ENCODE results near the gene TSC2.
A peak's percentile ranks its signal among the peaks of the same experiment; 100 is the strongest.

Gene TSC2

GRCh38 chr16:2024032-2024420, 23.8 kb upstream of the TSC2 start:
- no peak for DNase-seq
- no peaks in the 10 kb centered on the region for H3K36me3 ChIP-seq (ENCODE audit: control insufficient read depth, insufficient read depth, low read length)
- H3K27ac ChIP-seq (ENCODE audit: insufficient read depth, low read length, poor library complexity, severe bottlenecking), result no peak overlapping the region
- no peak overlapping the region for H3K4me3 ChIP-seq (ENCODE audit: insufficient read depth, low read depth, low read length, poor library complexity, severe bottlenecking)
- peaks cover 20% of the 10 kb centered on the region for H3K27me3 ChIP-seq (replicated peaks; ENCODE audit: control insufficient read depth, insufficient read depth, low read length, poor library complexity, severe bottlenecking)
- no peaks in the 10 kb centered on the region for H3K9me3 ChIP-seq (ENCODE audit: control insufficient read depth, low read length)
- H3K4me1 ChIP-seq (ENCODE audit: control insufficient read depth, insufficient read depth, low read length, poor library complexity, severe bottlenecking), result peaks cover 29% of the 10 kb centered on the region

GRCh38 chr16:2025251-2025650, 22.5 kb upstream of the TSC2 start:
- DNase-seq, result no peak
- Histone ChIP-seq H3K4me1 (ENCODE audit: control insufficient read depth, insufficient read depth, low read length, poor library complexity, severe bottlenecking) (peaks cover 24% of the 10 kb centered on the region), H3K27ac (ENCODE audit: insufficient read depth, low read length, poor library complexity, severe bottlenecking) (no peak overlapping the region), H3K36me3 (ENCODE audit: control insufficient read depth, insufficient read depth, low read length) (no peaks in the 10 kb centered on the region), H3K27me3 (replicated peaks; ENCODE audit: control insufficient read depth, insufficient read depth, low read length, poor library complexity, severe bottlenecking) (peaks cover 14% of the 10 kb centered on the region), H3K9me3 (ENCODE audit: control insufficient read depth, low read length) (no peaks in the 10 kb centered on the region), H3K4me3 (ENCODE audit: insufficient read depth, low read depth, low read length, poor library complexity, severe bottlenecking) (no peak overlapping the region)

- no peak for DNase-seq
- no peak overlapping the region for H3K27ac ChIP-seq (ENCODE audit: insufficient read depth, low read length, poor library complexity, severe bottlenecking)
- H3K4me3 ChIP-seq (ENCODE audit: insufficient read depth, low read depth, low read length, poor library complexity, severe bottlenecking), result no peak overlapping the region
- H3K36me3 ChIP-seq (ENCODE audit: control insufficient read depth, insufficient read depth, low read length), result no peaks in the 10 kb centered on the region
- H3K4me1 ChIP-seq (ENCODE audit: control insufficient read depth, insufficient read depth, low read length, poor library complexity, severe bottlenecking), result peaks cover 19% of the 10 kb centered on the region
- peaks cover 7% of the 10 kb centered on the region for H3K27me3 ChIP-seq (replicated peaks; ENCODE audit: control insufficient read depth, insufficient read depth, low read length, poor library complexity, severe bottlenecking)
- no peaks in the 10 kb centered on the region for H3K9me3 ChIP-seq (ENCODE audit: control insufficient read depth, low read length)
Observed at GRCh38 chr16:2025878-2026460, 21.8 kb upstream of the TSC2 start.

- peaks cover 19% of the 10 kb centered on the region for H3K4me1 ChIP-seq (ENCODE audit: control insufficient read depth, insufficient read depth, low read length, poor library complexity, severe bottlenecking)
Observed at GRCh38 chr16:2026461-2027023, 21.2 kb upstream of the TSC2 start, which contains the start of gene NHERF2. NHERF2 (plus strand) TSS chr16:2026902; CDS start chr16:2027006, 104 bp downstream.

GRCh38 chr16:2027024-2028010, 20.5 kb upstream of the TSC2 start:
- no peaks in the 10 kb centered on the region for H3K36me3 ChIP-seq (ENCODE audit: control insufficient read depth, insufficient read depth, low read length)
- peak overlapping the region; percentile 50 for H3K4me3 ChIP-seq (ENCODE audit: insufficient read depth, low read depth, low read length, poor library complexity, severe bottlenecking)
- peaks cover 2% of the 10 kb centered on the region for H3K27me3 ChIP-seq (replicated peaks; ENCODE audit: control insufficient read depth, insufficient read depth, low read length, poor library complexity, severe bottlenecking)
- peaks cover 19% of the 10 kb centered on the region for H3K4me1 ChIP-seq (ENCODE audit: control insufficient read depth, insufficient read depth, low read length, poor library complexity, severe bottlenecking)
- H3K9me3 ChIP-seq (ENCODE audit: control insufficient read depth, low read length), result no peaks in the 10 kb centered on the region
- no peak for DNase-seq
- H3K27ac ChIP-seq (ENCODE audit: insufficient read depth, low read length, poor library complexity, severe bottlenecking), result no peak overlapping the region

More at GRCh38 chr16:2026461-2027023, 21.2 kb upstream of the TSC2 start, which contains the start of gene NHERF2:
- Histone ChIP-seq H3K27ac (ENCODE audit: insufficient read depth, low read length, poor library complexity, severe bottlenecking) (no peak within 1 kb of the TSS), H3K9me3 (ENCODE audit: control insufficient read depth, low read length) (no peaks in the 10 kb centered on the region), H3K27me3 (replicated peaks; ENCODE audit: control insufficient read depth, insufficient read depth, low read length, poor library complexity, severe bottlenecking) (peaks cover 6% of the 10 kb centered on the region), H3K36me3 (ENCODE audit: control insufficient read depth, insufficient read depth, low read length) (no peaks in the 10 kb centered on the region), H3K4me3 (ENCODE audit: insufficient read depth, low read depth, low read length, poor library complexity, severe bottlenecking) (peak within 1 kb of the TSS; percentile 50)
- no peak for DNase-seq

GRCh38 chr16:2028146-2028545, 19.6 kb upstream of the TSC2 start:
- Histone ChIP-seq H3K27me3 (replicated peaks; ENCODE audit: control insufficient read depth, insufficient read depth, low read length, poor library complexity, severe bottlenecking) (no peaks in the 10 kb centered on the region), H3K4me1 (ENCODE audit: control insufficient read depth, insufficient read depth, low read length, poor library complexity, severe bottlenecking) (peaks cover 14% of the 10 kb centered on the region), H3K36me3 (ENCODE audit: control insufficient read depth, insufficient read depth, low read length) (no peaks in the 10 kb centered on the region), H3K9me3 (ENCODE audit: control insufficient read depth, low read length) (no peaks in the 10 kb centered on the region), H3K27ac (ENCODE audit: insufficient read depth, low read length, poor library complexity, severe bottlenecking) (no peak overlapping the region), H3K4me3 (ENCODE audit: insufficient read depth, low read depth, low read length, poor library complexity, severe bottlenecking) (no peak overlapping the region)
- DNase-seq, result no peak

GRCh38 chr16:2028620-2029220, 19.1 kb upstream of the TSC2 start:
- Histone ChIP-seq H3K4me3 (ENCODE audit: insufficient read depth, low read depth, low read length, poor library complexity, severe bottlenecking) (no peak overlapping the region), H3K27ac (ENCODE audit: insufficient read depth, low read length, poor library complexity, severe bottlenecking) (no peak overlapping the region)

GRCh38 chr16:2029350-2029749, 18.4 kb upstream of the TSC2 start:
- H3K4me1 ChIP-seq (ENCODE audit: control insufficient read depth, insufficient read depth, low read length, poor library complexity, severe bottlenecking), result peaks cover 7% of the 10 kb centered on the region
- no peaks in the 10 kb centered on the region for H3K27me3 ChIP-seq (replicated peaks; ENCODE audit: control insufficient read depth, insufficient read depth, low read length, poor library complexity, severe bottlenecking)
- no peak for DNase-seq
- no peak overlapping the region for H3K4me3 ChIP-seq (ENCODE audit: insufficient read depth, low read depth, low read length, poor library complexity, severe bottlenecking)
- H3K27ac ChIP-seq (ENCODE audit: insufficient read depth, low read length, poor library complexity, severe bottlenecking), result no peak overlapping the region
- H3K9me3 ChIP-seq (ENCODE audit: control insufficient read depth, low read length), result no peaks in the 10 kb centered on the region
- no peaks in the 10 kb centered on the region for H3K36me3 ChIP-seq (ENCODE audit: control insufficient read depth, insufficient read depth, low read length)

More at GRCh38 chr16:2028620-2029220, 19.1 kb upstream of the TSC2 start:
- H3K4me1 ChIP-seq (ENCODE audit: control insufficient read depth, insufficient read depth, low read length, poor library complexity, severe bottlenecking), result peaks cover 10% of the 10 kb centered on the region
- no peaks in the 10 kb centered on the region for H3K36me3 ChIP-seq (ENCODE audit: control insufficient read depth, insufficient read depth, low read length)
- H3K9me3 ChIP-seq (ENCODE audit: control insufficient read depth, low read length), result no peaks in the 10 kb centered on the region
- DNase-seq, result no peak
- H3K27me3 ChIP-seq (replicated peaks; ENCODE audit: control insufficient read depth, insufficient read depth, low read length, poor library complexity, severe bottlenecking), result no peaks in the 10 kb centered on the region

- Histone ChIP-seq H3K27ac (ENCODE audit: insufficient read depth, low read length, poor library complexity, severe bottlenecking) (no peak overlapping the region), H3K4me3 (ENCODE audit: insufficient read depth, low read depth, low read length, poor library complexity, severe bottlenecking) (no peak overlapping the region), H3K36me3 (ENCODE audit: control insufficient read depth, insufficient read depth, low read length) (no peaks in the 10 kb centered on the region), H3K9me3 (ENCODE audit: control insufficient read depth, low read length) (no peaks in the 10 kb centered on the region), H3K27me3 (replicated peaks; ENCODE audit: control insufficient read depth, insufficient read depth, low read length, poor library complexity, severe bottlenecking) (no peaks in the 10 kb centered on the region), H3K4me1 (ENCODE audit: control insufficient read depth, insufficient read depth, low read length, poor library complexity, severe bottlenecking) (peaks cover 7% of the 10 kb centered on the region)
- no peak for DNase-seq
Observed at GRCh38 chr16:2030036-2030435, 17.7 kb upstream of the TSC2 start.

All from effector memory CD4-positive, alpha-beta T cell (primary cell).